ENCODE data around the gene WDSUB1. TPM values are rescaled to one million over a fixed set of nuclear protein-coding genes. Genes with fewer than 3 reads are reported as not detected.

WDSUB1 gene
- total and polyA plus RNA-seq, 9 donors = 7.2 to 16.1 (median 11.0) TPM

GRCh38 chr2:159219394-159219998, 67.0 kb downstream of the WDSUB1 start:
- H3K9me3 ChIP-seq = no peaks in the 10 kb centered on the region
- no peaks in the 10 kb centered on the region for H3K4me1 ChIP-seq (ENCODE audit: insufficient read depth)
- TF ChIP-seq EP300 (IDR thresholded peaks at IDR 0.05) (no peak), POLR2A (IDR thresholded peaks at IDR 0.05) (no peak), CTCF (IDR thresholded peaks at IDR 0.05) (no peak)
- DNase-seq = no peak
- H3K27ac ChIP-seq = no peak overlapping the region
- no peaks in the 10 kb centered on the region for H3K36me3 ChIP-seq
- WGBS, 3 donors = 95 to 98% (median 96%) methylated on average over 8 of the region's 8 CpGs
- H3K4me3 ChIP-seq = no peak overlapping the region
- no peaks in the 10 kb centered on the region for H3K27me3 ChIP-seq
- intact Hi-C loops (cut with DNase I) = no loop called here

- 94 to 95% (median 94%) methylated on average over 6 of the region's 6 CpGs for WGBS, 3 donors
- Histone ChIP-seq H3K4me3 (no peak overlapping the region), H3K4me1 (ENCODE audit: insufficient read depth) (no peaks in the 10 kb centered on the region), H3K9me3 (no peaks in the 10 kb centered on the region), H3K27me3 (no peaks in the 10 kb centered on the region), H3K27ac (no peak overlapping the region), H3K36me3 (no peaks in the 10 kb centered on the region)
- no peak for DNase-seq
- intact Hi-C loops (cut with DNase I) = no loop called here
- no peak for TF ChIP-seq POLR2A (IDR thresholded peaks at IDR 0.05)
- TF ChIP-seq CTCF (IDR thresholded peaks at IDR 0.05) = no peak
- TF ChIP-seq EP300 (IDR thresholded peaks at IDR 0.05) = no peak
Measured at GRCh38 chr2:159218389-159218788, 68.1 kb downstream of the WDSUB1 start.

- H3K27ac ChIP-seq = no peak overlapping the region
- no peaks in the 10 kb centered on the region for H3K9me3 ChIP-seq
- no peaks in the 10 kb centered on the region for H3K27me3 ChIP-seq
- H3K36me3 ChIP-seq = no peaks in the 10 kb centered on the region
- no peak for DNase-seq
- intact Hi-C loops (cut with DNase I) = no loop called here
- H3K4me3 ChIP-seq = no peak overlapping the region
- H3K4me1 ChIP-seq (ENCODE audit: insufficient read depth) = no peaks in the 10 kb centered on the region
- 41 to 62% (median 50%) methylated on average over 5 of the region's 5 CpGs for WGBS, 3 donors
- TF ChIP-seq CTCF (IDR thresholded peaks at IDR 0.05) (no peak), POLR2A (IDR thresholded peaks at IDR 0.05) (no peak), EP300 (IDR thresholded peaks at IDR 0.05) (no peak)
Measured at GRCh38 chr2:159217676-159218075, 68.8 kb downstream of the WDSUB1 start.

GRCh38 chr2:159215116-159215515, 71.4 kb downstream of the WDSUB1 start:
- intact Hi-C loops (cut with DNase I) = no loop called here
- Histone ChIP-seq H3K4me3 (no peak overlapping the region), H3K4me1 (ENCODE audit: insufficient read depth) (no peaks in the 10 kb centered on the region), H3K9me3 (no peaks in the 10 kb centered on the region), H3K27ac (no peak overlapping the region), H3K36me3 (no peaks in the 10 kb centered on the region), H3K27me3 (no peaks in the 10 kb centered on the region)
- TF ChIP-seq EP300 (IDR thresholded peaks at IDR 0.05) (no peak), POLR2A (IDR thresholded peaks at IDR 0.05) (no peak), CTCF (IDR thresholded peaks at IDR 0.05) (no peak)
- 94 to 97% (median 95%) methylated on average over 7 of the region's 7 CpGs for WGBS, 3 donors
- DNase-seq = no peak
